GM12878 (cell line): Measurements from ENCODE around the gene FAAH2. TPM values are rescaled to one million over a fixed set of nuclear protein-coding genes. Genes with fewer than 3 reads are reported as not detected.

ENCODE experiments used
- ATAC-seq: fragments of 200-7000 bp; cut with Tn5 transposase; 3 replicates; pipeline ENCODE4 v1.9.1; 2020; ENCODE audit warnings: mild to moderate bottlenecking, moderate library complexity
- BruUV-seq: library from RNA; stranded (reverse); fragments of 400-500 nt; replicated peaks from 2 replicates; lab custom pipeline; 2021; lab: Mats Ljungman, UMichigan
- CTCF ChIA-PET: fragments of 300-600 bp; sonication (Branson Sonifier 250); formaldehyde crosslinking; extraction: SDS; loops from one replicate; lab custom pipeline; 2021; ENCODE audit warnings: inconsistent platforms; lab: Yijun Ruan, JAX
- POLR2A ChIA-PET: fragments of 350-600 bp; formaldehyde crosslinking; extraction: SDS; loops from one replicate; lab custom pipeline; 2021; ENCODE audit warnings: inconsistent platforms; lab: Charles Lee
- RAD21 ChIA-PET: fragments of 300-600 bp; sonication (Branson Sonifier 250); formaldehyde crosslinking; loops from one replicate; lab custom pipeline; 2023; ENCODE audit warnings: antibody characterized with exemption; ENCODE audit not compliant: unreplicated experiment; lab: Charles Lee
- SMC1A ChIA-PET: fragments of 300-600 bp; sonication (Branson Sonifier 250); formaldehyde crosslinking; loops from one replicate; lab custom pipeline; 2023; ENCODE audit not compliant: unreplicated experiment, uncharacterized antibody; lab: Charles Lee
- DNase-seq: peaks from one replicate; pipeline ENCODE4 v3.0.0-alpha.2; 2011; ENCODE audit warnings: low read depth, low spot score
- FAIRE-seq: peaks from 3 replicates; lab custom pipeline; 2011; peaks lifted over from hg19 to GRCh38; lab: Jason Lieb, UNC
- H2AFZ ChIP-seq: 2 replicates; pipeline ENCODE4 v1.6.0; 2011; ENCODE audit warnings: low read depth, low read length, control low read depth; ENCODE audit not compliant: control insufficient read depth
- H3K27ac ChIP-seq: 2 replicates; pipeline ENCODE4 v1.5.1; 2011; ENCODE audit warnings: control low read depth; ENCODE audit not compliant: control insufficient read depth, insufficient read depth
- H3K27me3 ChIP-seq, 2 experiments: replicated peaks in 1 of 2; 2 replicates each; pipeline versions ENCODE4 v1.6.0 to v1.6.1; 2011; ENCODE audit warnings: low read length in 1 of 2; ENCODE audit not compliant: control insufficient read depth in 2 of 2, insufficient read depth in 2 of 2
- H3K36me3 ChIP-seq, 2 experiments: 2 replicates each; pipeline ENCODE4 v1.5.1; 2011; ENCODE audit warnings: low read length in 1 of 2; ENCODE audit not compliant: control insufficient read depth in 2 of 2, insufficient read depth in 2 of 2
- H3K4me1 ChIP-seq: 2 replicates; pipeline ENCODE4 v1.6.1; 2011; ENCODE audit warnings: mild to moderate bottlenecking, low read length, moderate library complexity, mixed read lengths; ENCODE audit not compliant: control insufficient read depth, insufficient read depth
- H3K4me2 ChIP-seq: 2 replicates; pipeline ENCODE4 v1.6.0; 2011; ENCODE audit warnings: control low read depth; ENCODE audit not compliant: control insufficient read depth, insufficient read depth
- H3K4me3 ChIP-seq: fragments of 200-600 bp; sonication (generic); 2 replicates; pipeline ENCODE4 v1.5.1; 2016
- H3K79me2 ChIP-seq: 2 replicates; pipeline ENCODE4 v1.6.0; 2011; ENCODE audit warnings: low read length; ENCODE audit not compliant: control insufficient read depth, insufficient read depth
- H3K9ac ChIP-seq: 2 replicates; pipeline ENCODE4 v1.8.0; 2011; ENCODE audit warnings: low read length, control low read depth, mixed read lengths; ENCODE audit not compliant: control insufficient read depth, insufficient read depth
- H3K9me3 ChIP-seq: replicated peaks from 3 replicates; pipeline ENCODE4 v1.5.1; 2011; ENCODE audit warnings: mild to moderate bottlenecking, low read length; ENCODE audit not compliant: control insufficient read depth, insufficient read depth
- H4K20me1 ChIP-seq: 2 replicates; pipeline ENCODE4 v1.6.0; 2011; ENCODE audit not compliant: control insufficient read depth, insufficient read depth
- CHD4 ChIP-seq: fragments of 200-600 bp; sonication (generic); IDR thresholded peaks from 2 replicates; pipeline ENCODE4 v1.6.1; 2016; ENCODE audit warnings: mild to moderate bottlenecking
- IRF4 ChIP-seq: IDR thresholded peaks from 2 replicates; pipeline ENCODE4 v1.6.1; 2011; ENCODE audit warnings: low read depth, low read length
- LARP7 ChIP-seq: fragments of 450-650 bp; IDR thresholded peaks from 2 replicates; pipeline ENCODE4 v1.6.1; 2017; ENCODE audit warnings: mild to moderate bottlenecking
- MTA3 ChIP-seq: IDR thresholded peaks from 2 replicates; pipeline ENCODE4 v1.6.1; 2012; ENCODE audit warnings: low read length, inconsistent platforms, borderline replicate concordance
- POLR2AphosphoS2 ChIP-seq: IDR thresholded peaks from 2 replicates; pipeline ENCODE4 v1.6.1; 2011; ENCODE audit warnings: low read depth, mild to moderate bottlenecking, low read length, improper control_type of control experiment, moderate library complexity
- WGBS: methylation state at CpG from one replicate; pipeline ENCODE4 v1.1.6; 2016; ENCODE audit warnings: low lambda C conversion rate; ENCODE audit not compliant: insufficient replicate concordance, insufficient coverage; ENCODE audit errors: missing lambda C conversion rate; 5-methylcytosine and 5-hydroxymethylcytosine counted together
- in situ Hi-C: fragments of 300-500 bp; cut with MboI; formaldehyde crosslinking; loops from 9 replicates; pipeline ENCODE4 v1.14.3; 2018; ENCODE audit warnings: mixed read lengths
- intact Hi-C: fragments of 100-400 bp; cut with micrococcal nuclease; formaldehyde crosslinking; loops from one replicate; pipeline ENCODE4 v1.14.2; 2022; ENCODE audit not compliant: unreplicated experiment
- polyA plus RNA-seq, 11 experiments: library from polyadenylated mRNA; depleted of rRNA in 4 of 11; unstranded in 6 of 11; stranded (reverse) in 5 of 11; fragments of >200 nt; fragmentation: Nextera tagmentation in 4 of 11; fragmentation: Illumina TruSeq in 1 of 11; extraction: Ambion mirVana in 4 of 11; extraction: Trizol in 1 of 11; gene quantifications; 1 replicate in 1 of 11; 2 replicates in 10 of 11; pipeline versions ENCODE4 v1.2.1 to v1.2.3, GENCODE V29; 2011 to 2016; ENCODE audit warnings: inconsistent platforms in 2 of 11, missing spikeins in 2 of 11, low read depth in 1 of 11
- total RNA-seq, 4 experiments: library from RNA; depleted of rRNA in 3 of 4; stranded (reverse); fragments of >200 nt in 3 of 4; fragmentation: Illumina TruSeq in 1 of 4; extraction: Trizol in 1 of 4; gene quantifications; 2 replicates each; pipeline versions ENCODE4 v1.2.1 to v1.2.3, GENCODE V29; 2013 to 2021
- TF ChIP-seq, protein P1 (sequence below): fragments of 450-650 bp; IDR thresholded peaks from 2 replicates; pipeline ENCODE4 v1.6.1; 2017; ENCODE audit warnings: antibody characterized with exemption, mild to moderate bottlenecking, moderate library complexity
- TF ChIP-seq, protein P2 (sequence below): IDR thresholded peaks from 2 replicates; pipeline ENCODE4 v1.6.1; 2012; ENCODE audit warnings: low read depth, low read length, improper control_type of control experiment

The FAAH2 gene
- total and polyA plus RNA-seq, 10 of the 15 experiments (the other 5 are each of a cell fraction or from before 2014, with no cell fraction given): 0.88 to 5.4 (median 1.5) TPM

DNA sequence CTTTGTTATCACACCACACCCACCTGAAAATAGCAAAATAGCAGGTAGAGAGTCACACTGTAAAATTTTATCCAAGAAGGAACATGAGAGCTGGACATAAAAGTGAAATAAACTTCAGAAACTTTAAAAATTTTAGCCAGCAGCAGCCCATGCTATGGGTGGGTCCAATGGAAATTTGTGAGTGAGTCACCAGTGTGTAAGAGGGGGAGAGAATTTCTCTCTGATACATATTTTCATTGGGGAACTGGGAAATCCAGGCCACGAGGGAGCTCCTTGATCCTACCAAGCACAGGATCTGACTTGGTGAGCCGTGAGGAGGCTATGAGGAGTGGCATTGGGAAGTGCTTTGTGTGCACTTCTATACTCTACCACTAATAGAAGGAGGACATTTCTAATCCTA, 136.3 kb downstream of the FAAH2 start:
- FAIRE-seq (no peak), ATAC-seq (no peak), DNase-seq (no peak)
- H3K9me3 ChIP-seq: no peaks in the 10 kb centered on the region
- no peak overlapping the region for H3K4me3 ChIP-seq
- H4K20me1 ChIP-seq: no peaks in the 10 kb centered on the region
- CTCF ChIA-PET: interaction anchor here (1.3 to 1.7 kb wide), 2 partner anchors 13 to 32 kb away, joined by 4 to 5 read pairs; no protein-coding TSS in a partner anchor
- no peak overlapping the region for H3K27ac ChIP-seq
- H3K4me1 ChIP-seq: no peaks in the 10 kb centered on the region
- H3K27me3 ChIP-seq: no peaks in the 10 kb centered on the region
- SMC1A ChIA-PET: interaction anchor here (1.1 kb wide), 1 partner anchor 155 kb away, joined by 3 read pairs; no protein-coding TSS in a partner anchor
- 0% methylated on average over 2 of the region's 2 CpGs for WGBS
- POLR2A ChIA-PET: no interaction called here
- no peaks in the 10 kb centered on the region for H3K79me2 ChIP-seq
- H3K4me2 ChIP-seq: no peak overlapping the region
- in situ Hi-C loops: no loop called here
- TF ChIP-seq POLR2AphosphoS2: no peak
- TF ChIP-seq, protein P1, sequence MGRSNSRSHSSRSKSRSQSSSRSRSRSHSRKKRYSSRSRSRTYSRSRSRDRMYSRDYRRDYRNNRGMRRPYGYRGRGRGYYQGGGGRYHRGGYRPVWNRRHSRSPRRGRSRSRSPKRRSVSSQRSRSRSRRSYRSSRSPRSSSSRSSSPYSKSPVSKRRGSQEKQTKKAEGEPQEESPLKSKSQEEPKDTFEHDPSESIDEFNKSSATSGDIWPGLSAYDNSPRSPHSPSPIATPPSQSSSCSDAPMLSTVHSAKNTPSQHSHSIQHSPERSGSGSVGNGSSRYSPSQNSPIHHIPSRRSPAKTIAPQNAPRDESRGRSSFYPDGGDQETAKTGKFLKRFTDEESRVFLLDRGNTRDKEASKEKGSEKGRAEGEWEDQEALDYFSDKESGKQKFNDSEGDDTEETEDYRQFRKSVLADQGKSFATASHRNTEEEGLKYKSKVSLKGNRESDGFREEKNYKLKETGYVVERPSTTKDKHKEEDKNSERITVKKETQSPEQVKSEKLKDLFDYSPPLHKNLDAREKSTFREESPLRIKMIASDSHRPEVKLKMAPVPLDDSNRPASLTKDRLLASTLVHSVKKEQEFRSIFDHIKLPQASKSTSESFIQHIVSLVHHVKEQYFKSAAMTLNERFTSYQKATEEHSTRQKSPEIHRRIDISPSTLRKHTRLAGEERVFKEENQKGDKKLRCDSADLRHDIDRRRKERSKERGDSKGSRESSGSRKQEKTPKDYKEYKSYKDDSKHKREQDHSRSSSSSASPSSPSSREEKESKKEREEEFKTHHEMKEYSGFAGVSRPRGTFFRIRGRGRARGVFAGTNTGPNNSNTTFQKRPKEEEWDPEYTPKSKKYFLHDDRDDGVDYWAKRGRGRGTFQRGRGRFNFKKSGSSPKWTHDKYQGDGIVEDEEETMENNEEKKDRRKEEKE: no peak
- TF ChIP-seq, protein P2, sequence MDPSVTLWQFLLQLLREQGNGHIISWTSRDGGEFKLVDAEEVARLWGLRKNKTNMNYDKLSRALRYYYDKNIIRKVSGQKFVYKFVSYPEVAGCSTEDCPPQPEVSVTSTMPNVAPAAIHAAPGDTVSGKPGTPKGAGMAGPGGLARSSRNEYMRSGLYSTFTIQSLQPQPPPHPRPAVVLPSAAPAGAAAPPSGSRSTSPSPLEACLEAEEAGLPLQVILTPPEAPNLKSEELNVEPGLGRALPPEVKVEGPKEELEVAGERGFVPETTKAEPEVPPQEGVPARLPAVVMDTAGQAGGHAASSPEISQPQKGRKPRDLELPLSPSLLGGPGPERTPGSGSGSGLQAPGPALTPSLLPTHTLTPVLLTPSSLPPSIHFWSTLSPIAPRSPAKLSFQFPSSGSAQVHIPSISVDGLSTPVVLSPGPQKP: no peak
- no peak for TF ChIP-seq MTA3
- no peak for TF ChIP-seq CHD4
- TF ChIP-seq IRF4: no peak
- no peak for TF ChIP-seq LARP7
- no peak overlapping the region for H3K9ac ChIP-seq
- BruUV-seq: no TSS peak
- no peaks in the 10 kb centered on the region for H3K36me3 ChIP-seq
- intact Hi-C loops: no loop called here
- RAD21 ChIA-PET: no interaction called here
- no peak overlapping the region for H2AFZ ChIP-seq
